ENCODE data around the gene KIF26B.

KIF26B gene

GRCh38 chr1:245611251-245611650 lies 456.5 kb downstream of the KIF26B start:
- Histone ChIP-seq H3K27me3 (ENCODE audit: insufficient read depth, low read length, poor library complexity, severe bottlenecking) (no peaks in the 10 kb centered on the region), H3K9me2 (replicated peaks; ENCODE audit: low read depth, low read length) (no peaks in the 10 kb centered on the region), H3K9ac (ENCODE audit: low read depth, low read length, poor library complexity, severe bottlenecking) (no peak overlapping the region), H3K36me3 (ENCODE audit: insufficient read depth, low read length) (no peaks in the 10 kb centered on the region), H3K4me3 (ENCODE audit: low read length, poor library complexity, severe bottlenecking) (no peak overlapping the region), H3K9me3 (ENCODE audit: insufficient read depth, low read depth, low read length) (no peaks in the 10 kb centered on the region), H3K4me2 (ENCODE audit: low read depth, low read length, poor library complexity, severe bottlenecking) (no peak overlapping the region), H3K79me2 (ENCODE audit: insufficient read depth, low read length) (no peaks in the 10 kb centered on the region), H3K4me1 (ENCODE audit: insufficient read depth, low read length, poor library complexity, severe bottlenecking) (peaks cover 26% of the 10 kb centered on the region), H2AFZ (ENCODE audit: low read length) (no peak overlapping the region), H4K20me1 (ENCODE audit: insufficient read depth, low read length, poor library complexity, severe bottlenecking) (no peaks in the 10 kb centered on the region), H3F3A (ENCODE audit: low read depth) (no peaks in the 10 kb centered on the region)
- TF ChIP-seq, protein P1, sequence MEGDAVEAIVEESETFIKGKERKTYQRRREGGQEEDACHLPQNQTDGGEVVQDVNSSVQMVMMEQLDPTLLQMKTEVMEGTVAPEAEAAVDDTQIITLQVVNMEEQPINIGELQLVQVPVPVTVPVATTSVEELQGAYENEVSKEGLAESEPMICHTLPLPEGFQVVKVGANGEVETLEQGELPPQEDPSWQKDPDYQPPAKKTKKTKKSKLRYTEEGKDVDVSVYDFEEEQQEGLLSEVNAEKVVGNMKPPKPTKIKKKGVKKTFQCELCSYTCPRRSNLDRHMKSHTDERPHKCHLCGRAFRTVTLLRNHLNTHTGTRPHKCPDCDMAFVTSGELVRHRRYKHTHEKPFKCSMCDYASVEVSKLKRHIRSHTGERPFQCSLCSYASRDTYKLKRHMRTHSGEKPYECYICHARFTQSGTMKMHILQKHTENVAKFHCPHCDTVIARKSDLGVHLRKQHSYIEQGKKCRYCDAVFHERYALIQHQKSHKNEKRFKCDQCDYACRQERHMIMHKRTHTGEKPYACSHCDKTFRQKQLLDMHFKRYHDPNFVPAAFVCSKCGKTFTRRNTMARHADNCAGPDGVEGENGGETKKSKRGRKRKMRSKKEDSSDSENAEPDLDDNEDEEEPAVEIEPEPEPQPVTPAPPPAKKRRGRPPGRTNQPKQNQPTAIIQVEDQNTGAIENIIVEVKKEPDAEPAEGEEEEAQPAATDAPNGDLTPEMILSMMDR (conservative IDR thresholded peaks at IDR 0.05; ENCODE audit: low read length): no peak
- no peak for TF ChIP-seq EZH2phosphoT487 (IDR thresholded peaks at IDR 0.05; ENCODE audit: borderline replicate concordance)

GRCh38 chr1:245614476-245614875 lies 459.7 kb downstream of the KIF26B start:
- no peak overlapping the region for H3K9ac ChIP-seq (ENCODE audit: low read depth, low read length, poor library complexity, severe bottlenecking)
- TF ChIP-seq, protein P1 (conservative IDR thresholded peaks at IDR 0.05; ENCODE audit: low read length): no peak
- TF ChIP-seq EZH2phosphoT487 (IDR thresholded peaks at IDR 0.05; ENCODE audit: borderline replicate concordance): no peak
- H3K79me2 ChIP-seq (ENCODE audit: insufficient read depth, low read length): no peaks in the 10 kb centered on the region
- H2AFZ ChIP-seq (ENCODE audit: low read length): no peak overlapping the region
- no peak overlapping the region for H3K4me2 ChIP-seq (ENCODE audit: low read depth, low read length, poor library complexity, severe bottlenecking)
- H3K4me1 ChIP-seq (ENCODE audit: insufficient read depth, low read length, poor library complexity, severe bottlenecking): peaks cover under 1% of the 10 kb centered on the region
- no peak overlapping the region for H3K4me3 ChIP-seq (ENCODE audit: low read length, poor library complexity, severe bottlenecking)
- no peaks in the 10 kb centered on the region for H3K9me2 ChIP-seq (replicated peaks; ENCODE audit: low read depth, low read length)
- no peaks in the 10 kb centered on the region for H3F3A ChIP-seq (ENCODE audit: low read depth)
- H3K36me3 ChIP-seq (ENCODE audit: insufficient read depth, low read length): no peaks in the 10 kb centered on the region
- H4K20me1 ChIP-seq (ENCODE audit: insufficient read depth, low read length, poor library complexity, severe bottlenecking): no peaks in the 10 kb centered on the region
- no peaks in the 10 kb centered on the region for H3K27me3 ChIP-seq (ENCODE audit: insufficient read depth, low read length, poor library complexity, severe bottlenecking)
- no peaks in the 10 kb centered on the region for H3K9me3 ChIP-seq (ENCODE audit: insufficient read depth, low read depth, low read length)

DNA sequence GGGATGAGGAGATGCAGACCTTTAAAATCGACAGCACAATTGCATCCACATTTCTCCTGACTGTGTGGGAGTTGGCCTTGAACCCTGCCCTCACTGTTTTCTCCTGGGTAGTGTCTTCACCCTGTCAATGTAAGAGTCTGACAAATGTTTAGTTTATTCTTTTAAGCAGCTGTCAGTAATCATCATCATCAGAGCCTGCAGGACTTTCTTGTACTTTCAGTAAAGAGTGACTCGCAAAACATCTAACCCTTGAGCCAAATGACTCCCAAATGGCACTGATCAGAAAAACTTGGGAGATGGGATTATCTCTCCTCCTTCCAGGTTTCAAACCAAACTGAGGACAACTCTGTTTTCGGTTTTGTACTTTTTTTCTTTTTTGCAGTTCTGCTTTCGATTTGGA lies 460.2 kb downstream of the KIF26B start:
- Histone ChIP-seq H3K27me3 (ENCODE audit: insufficient read depth, low read length, poor library complexity, severe bottlenecking) (no peaks in the 10 kb centered on the region), H2AFZ (ENCODE audit: low read length) (no peak overlapping the region), H4K20me1 (ENCODE audit: insufficient read depth, low read length, poor library complexity, severe bottlenecking) (no peaks in the 10 kb centered on the region), H3K36me3 (ENCODE audit: insufficient read depth, low read length) (no peaks in the 10 kb centered on the region), H3K4me2 (ENCODE audit: low read depth, low read length, poor library complexity, severe bottlenecking) (no peak overlapping the region), H3K4me1 (ENCODE audit: insufficient read depth, low read length, poor library complexity, severe bottlenecking) (peaks cover 2% of the 10 kb centered on the region), H3F3A (ENCODE audit: low read depth) (no peaks in the 10 kb centered on the region), H3K9ac (ENCODE audit: low read depth, low read length, poor library complexity, severe bottlenecking) (no peak overlapping the region), H3K4me3 (ENCODE audit: low read length, poor library complexity, severe bottlenecking) (no peak overlapping the region), H3K79me2 (ENCODE audit: insufficient read depth, low read length) (no peaks in the 10 kb centered on the region), H3K9me2 (replicated peaks; ENCODE audit: low read depth, low read length) (no peaks in the 10 kb centered on the region), H3K9me3 (ENCODE audit: insufficient read depth, low read depth, low read length) (no peaks in the 10 kb centered on the region)
- TF ChIP-seq, protein P1 (conservative IDR thresholded peaks at IDR 0.05; ENCODE audit: low read length): no peak
- no peak for TF ChIP-seq EZH2phosphoT487 (IDR thresholded peaks at IDR 0.05; ENCODE audit: borderline replicate concordance)

Measured in Loucy (cell line).